ENCODE measurements around the gene SLC4A3.
A peak's percentile ranks its signal among the peaks of the same experiment; 100 is the strongest.

SLC4A3 gene

DNA sequence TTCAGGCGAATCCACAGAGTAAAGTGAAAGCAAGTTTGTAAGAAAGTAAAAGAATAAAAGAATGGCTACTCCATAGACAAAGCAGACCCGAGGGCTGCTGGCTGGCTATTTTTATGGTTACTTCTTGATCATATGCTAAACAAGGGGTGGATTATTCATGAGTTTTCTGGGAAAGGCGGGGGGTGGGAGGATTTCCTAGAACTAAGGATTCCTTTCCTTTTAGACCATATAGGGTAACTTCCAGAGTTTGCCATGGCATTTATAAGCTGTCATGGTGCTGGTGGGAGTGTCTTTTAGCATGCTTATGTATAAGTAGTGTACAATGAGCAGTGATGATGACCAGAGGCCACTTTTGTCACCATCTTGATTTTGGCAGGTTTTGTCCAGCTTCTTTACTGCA lies 59.8 kb downstream of the SLC4A3 start:
- Histone ChIP-seq H3K27ac (no peak overlapping the region), H2AFZ (ENCODE audit: low read depth) (no peak overlapping the region), H3K9ac (no peak overlapping the region), H3K36me3 (ENCODE audit: insufficient read depth) (no peaks in the 10 kb centered on the region), H3K4me3 (IDR thresholded peaks at IDR 0.05; ENCODE audit: insufficient read depth, low read depth, low read length) (no peak overlapping the region), H3K4me2 (no peak overlapping the region), H4K20me1 (ENCODE audit: insufficient read depth) (no peaks in the 10 kb centered on the region), H3K4me1 (ENCODE audit: low read depth, poor library complexity, severe bottlenecking) (no peaks in the 10 kb centered on the region), H3K79me2 (ENCODE audit: insufficient read depth, low read depth) (no peaks in the 10 kb centered on the region), H3K27me3 (ENCODE audit: insufficient read depth, low read depth) (no peaks in the 10 kb centered on the region)
- TF ChIP-seq, protein P1, sequence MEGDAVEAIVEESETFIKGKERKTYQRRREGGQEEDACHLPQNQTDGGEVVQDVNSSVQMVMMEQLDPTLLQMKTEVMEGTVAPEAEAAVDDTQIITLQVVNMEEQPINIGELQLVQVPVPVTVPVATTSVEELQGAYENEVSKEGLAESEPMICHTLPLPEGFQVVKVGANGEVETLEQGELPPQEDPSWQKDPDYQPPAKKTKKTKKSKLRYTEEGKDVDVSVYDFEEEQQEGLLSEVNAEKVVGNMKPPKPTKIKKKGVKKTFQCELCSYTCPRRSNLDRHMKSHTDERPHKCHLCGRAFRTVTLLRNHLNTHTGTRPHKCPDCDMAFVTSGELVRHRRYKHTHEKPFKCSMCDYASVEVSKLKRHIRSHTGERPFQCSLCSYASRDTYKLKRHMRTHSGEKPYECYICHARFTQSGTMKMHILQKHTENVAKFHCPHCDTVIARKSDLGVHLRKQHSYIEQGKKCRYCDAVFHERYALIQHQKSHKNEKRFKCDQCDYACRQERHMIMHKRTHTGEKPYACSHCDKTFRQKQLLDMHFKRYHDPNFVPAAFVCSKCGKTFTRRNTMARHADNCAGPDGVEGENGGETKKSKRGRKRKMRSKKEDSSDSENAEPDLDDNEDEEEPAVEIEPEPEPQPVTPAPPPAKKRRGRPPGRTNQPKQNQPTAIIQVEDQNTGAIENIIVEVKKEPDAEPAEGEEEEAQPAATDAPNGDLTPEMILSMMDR (conservative IDR thresholded peaks at IDR 0.05; ENCODE audit: low read depth, low read length): no peak

GRCh38 chr2:219687882-219688559 lies 60.6 kb downstream of the SLC4A3 start:
- Histone ChIP-seq H3K36me3 (ENCODE audit: insufficient read depth) (no peaks in the 10 kb centered on the region), H3K9ac (no peak overlapping the region), H3K4me3 (IDR thresholded peaks at IDR 0.05; ENCODE audit: insufficient read depth, low read depth, low read length) (no peak overlapping the region), H3K79me2 (ENCODE audit: insufficient read depth, low read depth) (no peaks in the 10 kb centered on the region), H3K4me1 (ENCODE audit: low read depth, poor library complexity, severe bottlenecking) (no peaks in the 10 kb centered on the region), H4K20me1 (ENCODE audit: insufficient read depth) (no peaks in the 10 kb centered on the region), H2AFZ (ENCODE audit: low read depth) (no peak overlapping the region), H3K4me2 (no peak overlapping the region), H3K27me3 (ENCODE audit: insufficient read depth, low read depth) (no peaks in the 10 kb centered on the region), H3K27ac (no peak overlapping the region)
- TF ChIP-seq, protein P1 (conservative IDR thresholded peaks at IDR 0.05; ENCODE audit: low read depth, low read length): no peak

GRCh38 chr2:219688560-219689445 lies 61.4 kb downstream of the SLC4A3 start:
- no peak overlapping the region for H3K9ac ChIP-seq

DNA sequence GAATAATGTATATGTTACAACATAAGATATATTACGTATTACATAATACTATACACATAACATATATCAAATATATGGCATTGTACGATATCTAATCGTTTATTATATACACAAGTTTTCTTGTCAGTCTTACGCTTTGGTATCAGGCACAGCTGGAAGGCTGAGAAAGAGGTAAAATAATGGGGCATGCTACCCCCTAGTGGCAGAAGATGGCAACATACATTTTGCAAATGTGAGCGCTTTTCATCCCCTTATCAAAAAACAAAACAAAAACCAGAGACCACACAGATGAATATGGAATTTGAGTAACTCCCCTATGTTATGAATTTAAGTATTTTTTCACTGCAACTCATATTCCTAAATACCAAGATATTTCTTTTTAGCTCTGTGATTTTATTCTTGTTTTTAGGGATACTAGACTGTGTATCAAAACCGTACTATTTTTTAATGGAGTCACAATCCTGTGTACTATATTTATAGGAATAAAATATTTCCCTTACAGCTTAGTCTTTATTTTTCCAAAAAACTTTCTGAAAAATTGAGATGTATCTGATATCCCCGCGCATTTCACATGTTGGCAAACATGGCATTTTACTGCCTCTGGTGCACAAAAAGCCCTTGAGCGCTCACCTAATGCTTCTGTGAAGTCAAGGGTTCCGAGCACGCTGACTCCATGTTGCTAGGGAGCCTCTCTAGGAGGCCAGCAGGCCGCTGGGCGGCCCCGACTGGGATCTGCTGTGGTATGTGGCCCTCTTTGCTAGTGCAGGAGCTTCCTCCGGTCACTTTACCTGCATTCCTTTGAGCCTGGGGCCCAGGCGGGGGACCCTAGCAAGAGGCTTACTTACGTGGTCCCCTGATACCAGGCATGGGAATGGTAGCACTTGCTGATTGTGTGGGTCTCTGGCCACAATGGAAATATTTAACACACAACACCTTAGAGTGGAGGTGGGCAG lies 62.5 kb downstream of the SLC4A3 start:
- Histone ChIP-seq H3K79me2 (ENCODE audit: insufficient read depth, low read depth) (no peaks in the 10 kb centered on the region), H3K27me3 (ENCODE audit: insufficient read depth, low read depth) (no peaks in the 10 kb centered on the region), H3K4me3 (IDR thresholded peaks at IDR 0.05; ENCODE audit: insufficient read depth, low read depth, low read length) (no peak overlapping the region), H3K4me1 (ENCODE audit: low read depth, poor library complexity, severe bottlenecking) (no peaks in the 10 kb centered on the region), H3K4me2 (no peak overlapping the region), H4K20me1 (ENCODE audit: insufficient read depth) (no peaks in the 10 kb centered on the region), H3K9ac (no peak overlapping the region), H3K27ac (no peak overlapping the region), H3K36me3 (ENCODE audit: insufficient read depth) (no peaks in the 10 kb centered on the region), H2AFZ (ENCODE audit: low read depth) (no peak overlapping the region)
- TF ChIP-seq, protein P1 (conservative IDR thresholded peaks at IDR 0.05; ENCODE audit: low read depth, low read length): peak; percentile 64

More at GRCh38 chr2:219688560-219689445, 61.4 kb downstream of the SLC4A3 start:
- no peaks in the 10 kb centered on the region for H3K36me3 ChIP-seq (ENCODE audit: insufficient read depth)
- no peak overlapping the region for H3K4me2 ChIP-seq
- H3K4me3 ChIP-seq (IDR thresholded peaks at IDR 0.05; ENCODE audit: insufficient read depth, low read depth, low read length): no peak overlapping the region
- no peaks in the 10 kb centered on the region for H4K20me1 ChIP-seq (ENCODE audit: insufficient read depth)
- TF ChIP-seq, protein P1 (conservative IDR thresholded peaks at IDR 0.05; ENCODE audit: low read depth, low read length): no peak
- H3K4me1 ChIP-seq (ENCODE audit: low read depth, poor library complexity, severe bottlenecking): no peaks in the 10 kb centered on the region
- H3K79me2 ChIP-seq (ENCODE audit: insufficient read depth, low read depth): no peaks in the 10 kb centered on the region
- H3K27ac ChIP-seq: no peak overlapping the region
- no peak overlapping the region for H2AFZ ChIP-seq (ENCODE audit: low read depth)
- H3K27me3 ChIP-seq (ENCODE audit: insufficient read depth, low read depth): no peaks in the 10 kb centered on the region

Data from KMS-11 (cell line).